NCI-H128 (cell line): ENCODE results near the gene TERT.
"Not testable (repeated sequence)": the region's sequence is repeated elsewhere in the genome, so short reads cannot be mapped to it uniquely, and the experiment has no call there.

Experiments
- DNase-seq: peaks from one replicate; lab custom pipeline; 2025; ENCODE audit not compliant: unreplicated experiment; lab: John Stamatoyannopoulos, UW

TERT gene

DNA sequence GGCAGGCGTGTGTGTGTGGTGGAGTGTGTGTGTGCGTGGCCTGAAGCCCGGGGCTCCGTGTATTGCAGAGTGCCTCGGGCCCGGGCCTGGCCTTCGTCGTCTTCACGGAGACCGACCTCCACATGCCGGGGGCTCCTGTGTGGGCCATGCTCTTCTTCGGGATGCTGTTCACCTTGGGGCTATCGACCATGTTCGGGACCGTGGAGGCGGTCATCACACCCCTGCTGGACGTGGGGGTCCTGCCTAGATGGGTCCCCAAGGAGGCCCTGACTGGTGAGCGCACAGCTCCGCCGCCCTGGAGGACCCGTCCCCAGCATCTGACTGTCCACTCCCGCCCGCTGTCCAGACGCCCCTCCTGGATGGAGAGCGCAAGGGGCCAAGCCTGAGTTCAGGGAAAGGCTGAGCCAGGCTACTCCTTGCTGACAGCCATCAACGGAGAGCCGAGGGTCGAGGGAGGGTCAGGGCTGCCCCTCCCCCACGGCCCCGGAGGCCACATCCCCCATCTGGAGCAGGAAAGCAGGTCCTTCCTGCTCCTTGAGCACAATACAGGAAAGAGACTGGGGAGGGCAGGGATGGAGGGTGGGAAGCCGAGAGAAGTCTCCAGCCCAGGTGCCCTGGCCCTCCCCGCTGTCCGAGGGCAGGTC, 51.3 kb downstream of the TERT start:
- DNase-seq, result no peak

DNA sequence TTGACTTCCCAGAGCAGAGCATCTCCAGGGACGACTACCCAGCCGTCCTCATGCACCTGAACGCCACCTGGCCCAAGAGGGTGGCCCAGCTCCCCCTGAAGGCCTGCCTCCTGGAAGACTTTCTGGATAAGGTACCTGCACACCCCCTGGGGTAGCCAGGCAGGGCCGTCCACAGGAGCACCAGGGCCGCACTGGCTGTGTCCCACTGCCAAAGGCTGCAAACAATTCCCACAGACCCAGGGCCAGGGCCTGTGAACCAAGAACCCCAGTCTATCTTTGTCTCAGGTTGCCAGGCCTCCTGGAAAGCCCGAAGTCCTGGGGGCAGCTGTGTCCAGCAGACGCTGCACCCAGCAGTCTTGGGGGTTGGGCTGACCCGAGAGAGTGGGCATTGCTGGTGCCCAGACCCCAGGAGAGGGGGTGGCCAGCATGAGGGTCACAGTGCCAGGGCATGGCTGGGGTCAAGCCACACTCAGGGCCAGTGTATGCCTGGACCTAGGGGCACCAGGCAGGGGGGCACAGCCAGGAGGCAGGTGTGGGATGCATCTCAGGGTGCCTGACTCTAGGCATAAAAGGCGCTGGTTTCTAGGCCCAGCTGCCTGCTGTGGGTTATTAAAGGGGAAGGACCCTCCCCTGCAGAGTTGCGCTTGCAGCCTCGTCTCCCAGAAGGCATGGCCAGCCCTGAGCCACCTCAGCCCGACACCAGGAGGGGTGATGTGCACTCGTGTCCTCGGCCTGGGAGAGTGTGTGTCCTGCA, 52.0 kb downstream of the TERT start:
- DNase-seq, result no peak

DNA sequence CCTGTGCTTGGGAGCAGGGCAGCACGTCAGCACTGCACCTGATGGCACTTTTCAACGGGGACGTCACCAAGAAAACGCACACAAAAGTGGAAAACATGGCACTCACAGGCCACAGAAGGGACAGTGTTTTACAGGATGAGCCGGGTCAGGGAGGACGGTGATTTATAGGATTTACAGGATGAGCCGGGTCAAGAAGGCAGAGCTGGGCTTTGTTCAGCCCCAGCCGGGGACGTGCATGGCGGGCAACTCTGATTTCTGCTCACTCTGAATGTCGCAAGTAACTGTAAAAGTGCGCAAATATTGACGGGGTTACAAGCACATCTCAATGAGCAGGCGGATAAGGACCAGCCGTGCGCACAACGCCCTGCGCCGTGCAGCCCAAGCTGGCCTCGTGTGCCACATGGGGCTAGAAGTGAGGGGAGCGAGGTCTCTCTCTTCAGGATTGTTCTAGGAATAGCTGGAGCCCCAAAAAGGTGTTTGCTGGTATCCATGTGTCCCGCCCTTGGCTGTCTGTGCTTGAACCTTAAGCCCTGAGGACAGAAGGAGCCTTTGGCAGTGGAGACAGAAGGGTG, 53.3 kb downstream of the TERT start:
- no peak for DNase-seq

- DNase-seq, result no peak
These were observed 54.2 kb downstream of the TERT start for GRCh38 chr5:1240496-1241260.

GRCh38 chr5:1239505-1240251, 55.2 kb downstream of the TERT start:
- no peak for DNase-seq

DNA sequence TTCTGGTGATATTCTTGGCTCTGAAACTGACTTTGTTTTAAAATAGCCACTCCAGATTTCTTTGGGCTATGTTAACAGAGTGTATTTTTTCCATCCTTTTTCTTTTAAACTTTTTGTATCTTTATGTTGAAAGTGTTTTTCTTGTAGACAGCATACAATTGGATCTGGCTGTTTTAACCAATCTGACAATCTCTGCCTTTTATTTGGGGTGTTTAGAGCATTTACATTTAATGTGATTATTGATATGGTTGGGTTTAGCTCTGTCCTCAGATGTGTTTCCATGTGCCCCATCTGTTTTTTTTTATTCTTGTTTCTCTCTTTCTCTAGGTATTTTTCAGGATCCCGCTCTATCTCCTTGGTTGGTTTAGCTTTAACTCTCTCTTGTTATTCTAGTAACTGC, 59.0 kb downstream of the TERT start:
- DNase-seq, result no peak

DNA sequence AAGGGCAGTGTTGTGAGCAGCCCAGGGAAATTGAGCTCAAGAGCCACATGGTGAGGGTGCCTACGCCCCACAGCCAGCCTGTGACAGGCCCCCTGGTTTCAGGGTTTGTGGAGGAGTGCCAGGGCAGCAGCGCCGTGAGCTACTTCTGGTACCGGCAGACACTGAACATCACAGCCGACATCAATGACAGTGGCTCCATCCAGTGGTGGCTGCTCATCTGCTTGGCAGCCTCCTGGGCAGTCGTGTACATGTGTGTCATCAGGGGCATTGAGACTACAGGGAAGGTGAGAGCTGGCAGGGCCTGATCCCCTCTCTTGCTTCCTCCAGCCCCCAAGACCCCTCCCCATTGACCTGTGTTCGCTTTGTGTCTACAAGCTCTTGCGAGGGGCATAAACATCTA, 59.5 kb downstream of the TERT start:
- DNase-seq, result no peak

GRCh38 chr5:1232780-1233179, 62.1 kb downstream of the TERT start:
- no peak for DNase-seq

DNA sequence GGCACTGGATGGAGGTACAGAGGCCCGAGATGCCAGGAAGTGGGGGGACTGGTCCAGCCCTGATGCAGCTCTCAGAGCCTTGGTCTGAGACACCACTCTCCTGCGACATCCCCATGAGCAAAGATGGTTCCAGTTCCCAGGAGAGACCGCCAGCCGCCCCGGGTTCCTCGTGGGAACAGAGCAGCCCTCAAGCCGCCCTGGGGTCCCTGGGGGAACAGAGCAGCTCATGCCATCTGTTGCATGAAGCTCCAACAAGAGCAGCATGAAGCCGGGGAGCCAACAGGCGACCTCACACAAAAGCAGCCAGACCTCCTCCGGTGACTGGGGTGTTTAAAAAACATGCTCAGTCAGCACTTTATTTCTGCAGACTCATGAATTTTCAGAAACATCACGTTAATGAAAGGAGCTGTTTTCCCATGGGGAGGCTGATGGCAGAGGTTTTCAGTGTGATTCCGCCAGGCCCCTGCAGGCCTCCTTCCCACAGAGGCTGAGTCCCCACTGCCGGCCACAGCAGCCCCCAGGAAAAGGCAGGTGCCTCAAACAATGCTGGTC, 63.4 kb downstream of the TERT start:
- no peak for DNase-seq

- no peak for DNase-seq
These were observed 64.3 kb downstream of the TERT start for GRCh38 chr5:1230551-1230950.

- no peak for DNase-seq
These were observed 65.0 kb downstream of the TERT start for GRCh38 chr5:1229822-1230221.

DNA sequence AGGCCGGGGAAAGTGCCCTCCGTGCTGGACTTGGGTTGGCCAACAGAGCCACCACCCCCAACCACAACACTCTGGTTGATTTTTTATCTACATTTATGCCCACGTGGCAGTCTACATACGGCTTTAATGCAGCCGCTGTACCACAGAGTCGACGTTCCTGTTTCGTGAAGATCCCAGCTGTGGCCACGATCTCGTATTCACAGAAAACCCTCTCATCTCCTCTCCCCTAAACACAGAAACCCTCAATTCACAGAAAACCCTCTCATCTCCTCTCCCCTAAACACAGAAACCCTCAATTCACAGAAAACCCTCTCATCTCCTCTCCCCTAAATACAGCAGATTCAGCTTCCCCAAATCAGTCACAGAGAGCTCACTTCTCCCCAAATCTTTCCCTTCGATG, 65.8 kb downstream of the TERT start:
- not testable (repeated sequence) for DNase-seq

DNA sequence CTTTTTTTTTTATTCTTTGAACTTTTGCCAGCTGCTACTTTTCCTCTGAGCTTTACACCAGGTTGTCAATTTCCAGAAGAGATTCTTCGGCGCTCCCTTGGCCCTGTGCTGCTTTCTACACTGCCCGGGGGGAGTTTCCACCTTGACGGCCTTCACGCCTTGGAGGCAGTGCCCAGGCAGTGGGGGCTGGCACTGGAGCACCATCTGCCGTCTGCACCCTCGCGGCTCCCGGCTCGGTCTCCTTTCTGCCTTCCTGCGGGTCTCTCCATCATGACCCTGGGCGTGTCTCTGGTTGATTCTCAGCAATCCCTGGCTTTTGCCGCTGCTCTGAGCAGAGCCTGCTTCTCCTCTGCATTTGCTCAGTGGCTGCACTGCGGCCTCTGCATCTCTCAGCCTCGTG, 66.7 kb downstream of the TERT start:
- no peak for DNase-seq

- no peak for DNase-seq
These were observed 67.2 kb downstream of the TERT start for GRCh38 chr5:1227667-1228066.

GRCh38 chr5:1226839-1227581, 67.9 kb downstream of the TERT start:
- DNase-seq, result no peak

- DNase-seq, result no peak
These were observed 68.6 kb downstream of the TERT start for GRCh38 chr5:1226231-1226630.

- DNase-seq, result no peak
These were observed 69.8 kb downstream of the TERT start, which contains the start of gene SLC6A18 for GRCh38 chr5:1225081-1225480. Gene SLC6A18 (plus strand): TSS chr5:1225381. CDS start chr5:1225478, 97 bp downstream.

- DNase-seq, result no peak
These were observed 70.2 kb downstream of the TERT start for GRCh38 chr5:1224631-1225030.

GRCh38 chr5:1223278-1223670, 71.6 kb downstream of the TERT start:
- no peak for DNase-seq
